ENCODE measurements around the gene PLEKHA7. TPM values are rescaled to one million over a fixed set of nuclear protein-coding genes. Genes with fewer than 3 reads are reported as not detected.

PLEKHA7 gene
- total RNA-seq, 4 donors from 2014 or later = 23.6 to 47.5 (median 32.7) TPM

GRCh38 chr11:16764888-16765287 is 249.3 kb downstream of the PLEKHA7 start:
- WGBS = 96% methylated on average over 8 of the region's 8 CpGs

DNA sequence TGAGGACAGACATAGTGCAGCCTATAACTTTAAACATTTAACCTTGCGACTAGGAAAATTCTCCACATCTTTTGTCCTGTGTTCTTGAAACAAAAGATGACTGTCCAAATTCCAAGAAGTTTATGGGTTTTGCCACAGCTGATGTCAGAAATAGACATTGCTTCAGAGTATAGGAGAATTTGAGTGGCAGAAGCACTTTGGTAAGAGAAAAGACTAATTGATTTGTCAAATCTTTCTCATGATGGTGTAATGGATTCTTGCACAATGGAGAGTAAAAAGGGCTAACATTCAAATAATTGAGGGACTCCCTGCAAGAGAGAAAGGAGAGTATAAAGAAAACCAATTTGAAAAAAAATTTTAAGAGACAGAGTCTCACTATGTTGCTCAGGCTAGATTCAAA is 250.5 kb downstream of the PLEKHA7 start:
- 78% methylated on average over 1 of the region's 1 CpG for WGBS
- peaks cover 4% of the 10 kb centered on the region for H3K36me3 ChIP-seq
- no peaks in the 10 kb centered on the region for H3K4me1 ChIP-seq
- no peak for DNase-seq (ENCODE audit: low spot score in 2 of 2)
- H3K9me3 ChIP-seq = no peaks in the 10 kb centered on the region
- H3K4me3 ChIP-seq = no peak overlapping the region
- H3K27ac ChIP-seq = no peak overlapping the region
- TF ChIP-seq POLR2A (IDR thresholded peaks at IDR 0.05) (no peak), EP300 (IDR thresholded peaks at IDR 0.05) (no peak), POLR2AphosphoS5 (IDR thresholded peaks at IDR 0.05) (no peak), CTCF (IDR thresholded peaks at IDR 0.05) (no peak)
- no peaks in the 10 kb centered on the region for H3K27me3 ChIP-seq

More at GRCh38 chr11:16764888-16765287, 249.3 kb downstream of the PLEKHA7 start:
- H3K4me1 ChIP-seq = no peaks in the 10 kb centered on the region
- no peak for DNase-seq (ENCODE audit: low spot score in 2 of 2)
- no peaks in the 10 kb centered on the region for H3K36me3 ChIP-seq
- no peaks in the 10 kb centered on the region for H3K27me3 ChIP-seq
- no peak for TF ChIP-seq POLR2A (IDR thresholded peaks at IDR 0.05)
- no peak for TF ChIP-seq CTCF (IDR thresholded peaks at IDR 0.05)
- TF ChIP-seq POLR2AphosphoS5 (IDR thresholded peaks at IDR 0.05) = no peak
- TF ChIP-seq EP300 (IDR thresholded peaks at IDR 0.05) = no peak
- H3K27ac ChIP-seq = no peak overlapping the region
- H3K9me3 ChIP-seq = no peaks in the 10 kb centered on the region
- H3K4me3 ChIP-seq = no peak overlapping the region

DNA sequence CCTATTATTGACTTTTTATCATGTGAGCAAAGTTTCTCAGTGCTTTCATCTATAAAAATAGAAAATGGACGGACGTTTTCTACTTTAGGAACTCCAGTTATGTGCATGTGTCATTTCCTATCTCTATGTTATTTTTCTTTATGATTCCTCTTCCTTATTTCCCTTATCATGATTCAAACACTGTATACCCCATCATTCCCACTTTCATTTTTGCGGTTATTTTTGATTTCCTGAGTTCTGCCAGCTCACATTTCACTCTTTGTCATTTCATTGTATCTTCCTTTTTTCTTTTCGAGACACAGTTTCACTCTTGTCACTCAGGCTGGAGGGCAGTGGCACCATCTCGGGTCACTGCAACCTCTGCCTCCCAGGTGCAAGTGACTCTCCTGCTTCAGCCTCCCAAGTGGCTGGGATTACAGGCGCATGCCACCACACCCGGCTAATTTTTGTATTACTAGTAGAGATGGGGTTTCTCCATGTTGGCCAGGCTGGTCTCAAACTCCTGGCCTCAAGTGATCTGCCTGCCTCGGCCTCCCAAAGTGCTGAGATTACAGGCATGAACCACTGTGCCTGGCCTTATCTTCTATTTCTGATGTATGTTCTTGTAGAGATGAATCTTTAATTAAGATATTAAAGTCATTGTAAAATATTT is 254.2 kb downstream of the PLEKHA7 start:
- Histone ChIP-seq H3K4me3 (no peak overlapping the region), H3K36me3 (peaks cover 38% of the 10 kb centered on the region), H3K27me3 (no peaks in the 10 kb centered on the region), H3K4me1 (no peaks in the 10 kb centered on the region), H3K9me3 (no peaks in the 10 kb centered on the region), H3K27ac (no peak overlapping the region)
- 71% methylated on average over 8 of the region's 8 CpGs for WGBS
- DNase-seq (ENCODE audit: low spot score in 2 of 2) = no peak
- TF ChIP-seq POLR2A (IDR thresholded peaks at IDR 0.05) = no peak
- TF ChIP-seq POLR2AphosphoS5 (IDR thresholded peaks at IDR 0.05) = no peak
- no peak for TF ChIP-seq EP300 (IDR thresholded peaks at IDR 0.05)
- no peak for TF ChIP-seq CTCF (IDR thresholded peaks at IDR 0.05)

- H3K27ac ChIP-seq = no peak overlapping the region
- no peak overlapping the region for H3K4me3 ChIP-seq
- TF ChIP-seq POLR2A (IDR thresholded peaks at IDR 0.05) = no peak
- no peaks in the 10 kb centered on the region for H3K9me3 ChIP-seq
- no peaks in the 10 kb centered on the region for H3K27me3 ChIP-seq
- 96% methylated on average over 4 of the region's 4 CpGs for WGBS
- no peak for DNase-seq (ENCODE audit: low spot score in 2 of 2)
- peaks cover 53% of the 10 kb centered on the region for H3K36me3 ChIP-seq
- H3K4me1 ChIP-seq = no peaks in the 10 kb centered on the region
Observed at GRCh38 chr11:16758382-16759024, 255.7 kb downstream of the PLEKHA7 start.

DNA sequence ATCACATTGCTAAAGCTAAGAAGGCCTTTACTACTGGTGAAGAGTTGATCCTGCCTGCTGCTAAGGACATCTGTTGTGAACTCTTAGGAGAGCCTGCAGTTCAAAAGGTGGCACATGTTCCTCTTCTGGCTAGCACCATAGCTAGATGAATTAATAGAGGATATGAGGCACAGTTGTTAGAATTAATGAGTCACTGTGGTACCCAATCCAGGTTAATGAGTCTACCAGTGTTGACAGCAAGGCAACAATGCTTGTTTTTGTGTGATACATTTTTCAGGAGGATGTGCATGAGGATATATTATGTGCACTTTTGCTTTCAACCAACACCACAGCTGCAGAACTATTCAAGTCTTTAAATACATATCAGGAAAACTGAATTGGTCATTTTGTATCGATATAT is 263.8 kb downstream of the PLEKHA7 start:
- H3K27ac ChIP-seq = no peak overlapping the region
- H3K4me3 ChIP-seq = no peak overlapping the region
- peaks cover 94% of the 10 kb centered on the region for H3K36me3 ChIP-seq
- WGBS = 90% methylated on average over 1 of the region's 1 CpG
- TF ChIP-seq POLR2AphosphoS5 (IDR thresholded peaks at IDR 0.05) (no peak), CTCF (IDR thresholded peaks at IDR 0.05) (no peak), POLR2A (IDR thresholded peaks at IDR 0.05) (no peak), EP300 (IDR thresholded peaks at IDR 0.05) (no peak)
- no peak for DNase-seq (ENCODE audit: low spot score in 2 of 2)
- H3K4me1 ChIP-seq = peaks cover 3% of the 10 kb centered on the region
- no peaks in the 10 kb centered on the region for H3K9me3 ChIP-seq
- no peaks in the 10 kb centered on the region for H3K27me3 ChIP-seq

Measured in suprapubic skin (tissue), 4 donors.